Stimulated activated effector memory CD8-positive, alpha-beta T cell treated with anti-CD3 and anti-CD28 coated beads, Interleukin-12 subunit alpha, Interleukin-12 subunit beta, amount 100 ng/mL, for 72 hours (primary cell): ENCODE results near the gene UBA5.
A peak's percentile ranks its signal among the peaks of the same experiment; 100 is the strongest.

ENCODE experiments used
- ATAC-seq: fragments of 150-1000 bp; cut with Tn5 transposase; 2 replicates; pipeline ENCODE4 v1.10.0; 2021
- DNase-seq, 2 donors: peaks; one replicate each; pipeline ENCODE4 v3.0.0; 2021 to 2022; ENCODE audit warnings: low spot score in 2 of 2
- H3K27ac Mint-ChIP-seq: one replicate; pipeline ENCODE4 v1.8.0; 2022; ENCODE audit warnings: mild to moderate bottlenecking, mixed read lengths
- H3K36me3 Mint-ChIP-seq: one replicate; pipeline ENCODE4 v1.8.0; 2022; ENCODE audit warnings: mild to moderate bottlenecking, mixed read lengths
- H3K4me1 Mint-ChIP-seq: one replicate; pipeline ENCODE4 v1.8.0; 2022; ENCODE audit warnings: mixed read lengths
- H3K4me3 Mint-ChIP-seq: one replicate; pipeline ENCODE4 v1.8.0; 2022; ENCODE audit warnings: mild to moderate bottlenecking, mixed read lengths
- H3K9me3 Mint-ChIP-seq: one replicate; pipeline ENCODE4 v1.8.0; 2022; ENCODE audit warnings: mixed read lengths

The UBA5 gene

DNA sequence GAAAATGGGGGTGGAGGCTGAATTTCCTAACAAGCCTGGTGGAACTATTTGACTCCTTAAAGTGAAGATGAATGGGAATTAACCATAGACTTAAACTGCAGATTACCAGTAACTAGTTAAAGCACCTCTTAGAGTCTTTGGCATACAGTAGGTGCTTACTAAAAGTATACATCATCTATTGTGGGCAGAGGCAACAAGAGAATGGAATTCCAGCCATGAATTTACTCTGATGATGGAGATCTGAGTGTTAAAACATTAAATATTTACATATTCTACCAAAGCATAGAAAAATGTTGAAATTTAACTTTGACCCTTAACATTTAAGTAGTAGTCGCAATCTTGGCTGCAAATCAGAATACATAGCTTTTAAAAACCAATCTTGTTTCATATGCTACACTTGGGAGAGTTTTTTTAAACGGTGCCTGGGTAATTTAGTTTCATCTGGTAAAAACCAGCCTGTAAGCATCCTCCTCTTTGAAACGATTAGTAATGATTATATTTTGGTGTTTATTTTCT lies 5.2 kb downstream of the UBA5 start:
- Mint-ChIP-seq H3K4me3 (no peak overlapping the region), H3K36me3 (peaks cover 70% of the 10 kb centered on the region), H3K4me1 (peaks cover 32% of the 10 kb centered on the region), H3K27ac (no peak overlapping the region), H3K9me3 (no peaks in the 10 kb centered on the region)
- ATAC-seq, result no peak
- DNase-seq, result no peak

DNA sequence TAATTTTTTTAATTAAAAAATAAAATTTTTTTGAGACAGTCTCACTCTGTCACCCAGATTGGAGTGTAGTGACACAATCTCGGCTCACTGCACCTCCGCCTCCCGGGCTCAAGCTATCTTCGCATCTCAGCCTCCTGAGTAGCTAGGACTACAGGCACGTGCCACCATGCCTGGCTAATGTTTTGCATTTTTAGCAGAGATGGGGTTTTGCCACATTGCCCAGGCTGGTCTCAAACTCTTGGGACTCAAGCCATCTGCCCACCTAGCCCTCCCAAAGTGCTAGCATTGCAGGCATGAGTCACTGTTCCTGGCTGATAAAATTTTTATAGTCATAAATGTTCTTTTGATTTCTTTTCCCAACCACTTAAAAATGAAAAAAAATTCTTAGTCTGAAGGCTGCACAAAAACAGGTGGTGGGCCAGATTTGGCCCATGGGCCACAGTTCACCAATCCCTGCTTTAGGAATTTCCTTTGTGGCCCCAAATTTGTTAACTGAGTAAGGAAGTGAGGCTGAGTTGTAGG lies 9.2 kb downstream of the UBA5 start:
- Mint-ChIP-seq H3K4me3 (no peak overlapping the region), H3K36me3 (peaks cover 99% of the 10 kb centered on the region), H3K4me1 (peaks cover 9% of the 10 kb centered on the region), H3K9me3 (no peaks in the 10 kb centered on the region), H3K27ac (no peak overlapping the region)
- DNase-seq (no peak), ATAC-seq (no peak)

DNA sequence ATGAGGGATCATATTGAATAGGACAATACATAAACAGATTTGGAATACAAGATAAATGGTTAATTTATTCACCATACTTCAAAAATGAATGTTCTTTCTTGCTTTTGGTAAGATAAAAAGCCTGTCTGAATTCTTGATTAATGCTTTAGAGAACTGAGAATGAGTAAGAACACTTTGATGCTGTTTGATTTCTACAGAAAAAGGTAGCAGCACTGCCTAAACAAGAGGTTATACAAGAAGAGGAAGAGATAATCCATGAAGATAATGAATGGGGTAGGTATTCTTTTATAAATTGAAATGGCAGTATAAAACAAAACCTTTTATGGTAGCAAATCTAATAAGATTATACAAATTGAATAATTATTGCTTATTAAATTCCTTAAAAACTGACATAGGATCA lies 15.3 kb downstream of the UBA5 start:
- no peak overlapping the region for H3K27ac Mint-ChIP-seq
- peaks cover 99% of the 10 kb centered on the region for H3K36me3 Mint-ChIP-seq
- no peak for ATAC-seq

DNA sequence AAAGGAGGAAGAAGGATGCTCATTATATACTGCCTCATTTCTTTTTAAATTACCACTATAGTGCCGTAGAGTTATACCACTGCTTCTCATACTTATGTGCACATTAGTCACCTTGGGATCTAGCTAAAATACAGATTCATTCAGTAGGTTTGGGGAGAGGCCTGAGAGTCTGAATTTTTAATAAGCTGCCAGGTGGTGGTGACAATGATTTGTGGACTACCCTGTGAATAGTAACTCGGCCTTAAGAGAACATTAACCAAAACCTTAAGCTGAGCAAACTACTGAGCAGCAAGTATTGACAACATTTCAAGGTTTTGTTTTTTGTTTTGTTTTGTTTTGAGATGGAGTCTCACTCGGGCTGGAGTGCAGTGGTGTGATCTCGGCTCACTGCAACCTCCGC lies 19.8 kb downstream of the UBA5 start:
- no peak for ATAC-seq
- DNase-seq, result no peak
- Mint-ChIP-seq H3K4me1 (no peaks in the 10 kb centered on the region), H3K36me3 (peaks cover 91% of the 10 kb centered on the region), H3K9me3 (no peaks in the 10 kb centered on the region), H3K4me3 (no peak overlapping the region), H3K27ac (no peak overlapping the region)

More for the DNA sequence above, 15.3 kb downstream of the UBA5 start:
- Mint-ChIP-seq H3K9me3 (no peaks in the 10 kb centered on the region), H3K4me1 (no peaks in the 10 kb centered on the region), H3K4me3 (no peak overlapping the region)
- DNase-seq, result no peak

DNA sequence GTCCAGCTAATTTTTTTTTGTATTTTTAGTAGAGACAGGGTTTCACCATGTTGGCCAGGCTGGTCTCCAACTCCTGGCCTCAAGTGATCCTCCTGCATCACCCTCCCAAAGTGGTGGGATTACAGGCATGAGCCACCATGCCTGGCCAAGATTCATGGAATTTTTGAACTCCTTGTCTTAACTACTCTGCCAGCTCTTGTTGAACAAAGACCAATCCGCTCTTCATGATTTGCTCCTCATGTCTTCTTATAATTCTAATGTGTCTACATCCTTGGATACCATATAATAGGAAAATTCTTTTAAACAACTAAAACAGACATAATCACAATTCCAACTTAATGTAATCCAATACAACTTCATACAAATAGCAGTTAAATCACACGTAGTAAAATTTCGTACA lies 21.3 kb downstream of the UBA5 start:
- no peak for DNase-seq
- H3K9me3 Mint-ChIP-seq, result no peaks in the 10 kb centered on the region
- H3K36me3 Mint-ChIP-seq, result peaks cover 91% of the 10 kb centered on the region
- H3K4me1 Mint-ChIP-seq, result no peaks in the 10 kb centered on the region
- H3K4me3 Mint-ChIP-seq, result no peak overlapping the region
- ATAC-seq, result no peak
- no peak overlapping the region for H3K27ac Mint-ChIP-seq

DNA sequence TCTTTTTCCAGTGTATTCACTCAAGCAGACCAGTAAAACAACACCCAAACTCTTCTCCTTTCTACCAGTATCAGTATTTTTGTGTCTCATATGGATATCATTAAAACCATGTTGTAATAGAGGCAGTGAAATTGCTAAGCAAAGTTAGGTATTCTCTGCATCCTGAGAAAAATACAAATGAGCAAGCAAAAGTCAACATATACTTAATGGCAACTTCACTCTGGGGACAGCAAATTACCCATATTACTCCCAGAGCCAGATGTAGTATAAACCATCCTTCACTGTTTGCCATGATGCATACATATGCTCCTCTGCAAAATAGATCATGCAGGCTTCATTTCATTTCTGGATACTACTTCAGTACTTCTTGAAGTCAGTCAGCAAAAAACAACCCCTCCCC lies 22.1 kb downstream of the UBA5 start:
- no peak for ATAC-seq
- no peaks in the 10 kb centered on the region for H3K9me3 Mint-ChIP-seq
- H3K36me3 Mint-ChIP-seq, result peaks cover 91% of the 10 kb centered on the region
- H3K4me1 Mint-ChIP-seq, result no peaks in the 10 kb centered on the region
- no peak for DNase-seq
- no peak overlapping the region for H3K4me3 Mint-ChIP-seq
- H3K27ac Mint-ChIP-seq, result peak overlapping the region; percentile 49

DNA sequence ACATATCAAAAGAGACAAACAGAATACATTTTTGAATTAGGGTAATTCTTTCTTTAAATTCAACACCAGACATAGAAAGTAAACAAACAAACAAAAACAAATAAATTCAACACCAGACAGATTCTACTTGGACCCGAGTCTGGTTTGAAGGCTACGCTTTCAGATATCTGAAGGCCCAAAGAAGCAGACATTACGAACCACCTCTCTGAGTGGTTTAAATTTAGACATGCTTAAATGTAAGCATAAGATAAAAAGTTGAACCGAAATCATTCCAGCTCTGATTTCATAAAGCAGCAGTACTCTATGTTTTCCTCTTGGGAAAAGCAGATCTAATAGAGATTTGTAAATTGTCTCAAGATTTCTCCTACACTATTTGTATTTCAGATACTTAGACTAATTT lies 29.9 kb downstream of the UBA5 start:
- Mint-ChIP-seq H3K36me3 (peaks cover 99% of the 10 kb centered on the region), H3K4me1 (no peaks in the 10 kb centered on the region), H3K9me3 (no peaks in the 10 kb centered on the region), H3K27ac (no peak overlapping the region), H3K4me3 (no peak overlapping the region)
- ATAC-seq (no peak), DNase-seq (no peak)

DNA sequence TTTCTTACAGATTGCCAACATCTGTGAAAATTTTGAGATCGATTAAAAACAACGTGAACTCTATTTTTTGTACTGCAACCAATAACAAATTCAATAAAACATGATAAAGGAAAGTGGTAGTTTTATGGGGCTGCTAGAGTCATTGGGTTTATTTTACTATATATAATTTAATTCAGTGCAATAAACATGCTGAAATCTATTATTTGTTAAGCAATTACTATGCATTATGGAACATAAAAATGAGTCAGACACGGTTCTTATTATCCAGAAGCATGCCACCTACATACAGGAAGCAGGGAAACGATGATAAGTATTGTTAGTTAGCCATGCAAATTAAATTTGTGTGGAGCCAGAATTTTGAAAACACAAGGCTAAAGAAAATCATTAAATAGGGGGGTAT lies 34.9 kb downstream of the UBA5 start:
- Mint-ChIP-seq H3K27ac (peak overlapping the region; percentile 15), H3K9me3 (no peaks in the 10 kb centered on the region), H3K36me3 (peaks cover 99% of the 10 kb centered on the region), H3K4me3 (no peak overlapping the region), H3K4me1 (no peaks in the 10 kb centered on the region)
- DNase-seq (no peak), ATAC-seq (no peak)

DNA sequence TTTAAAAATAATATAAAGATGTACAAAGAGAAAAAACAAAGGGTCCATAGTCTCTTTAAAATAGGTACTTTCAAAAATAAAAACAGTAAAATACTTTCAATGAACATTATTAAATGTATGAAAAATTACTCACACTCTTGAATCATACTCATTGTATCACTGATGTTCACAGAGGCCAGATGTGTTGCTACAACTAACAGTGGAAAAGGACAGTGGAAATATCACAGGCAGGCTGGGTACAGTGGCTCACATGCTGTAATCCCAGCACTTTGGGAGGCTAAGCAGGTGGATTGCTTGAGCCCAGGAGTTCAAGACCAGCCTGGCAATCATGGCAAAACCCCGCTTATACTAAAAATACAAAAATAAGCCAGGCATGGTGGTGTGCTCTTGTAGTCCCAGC lies 35.3 kb downstream of the UBA5 start:
- Mint-ChIP-seq H3K4me3 (no peak overlapping the region), H3K36me3 (peaks cover 99% of the 10 kb centered on the region), H3K4me1 (no peaks in the 10 kb centered on the region), H3K9me3 (no peaks in the 10 kb centered on the region), H3K27ac (no peak overlapping the region)
- ATAC-seq (no peak), DNase-seq (no peak)

DNA sequence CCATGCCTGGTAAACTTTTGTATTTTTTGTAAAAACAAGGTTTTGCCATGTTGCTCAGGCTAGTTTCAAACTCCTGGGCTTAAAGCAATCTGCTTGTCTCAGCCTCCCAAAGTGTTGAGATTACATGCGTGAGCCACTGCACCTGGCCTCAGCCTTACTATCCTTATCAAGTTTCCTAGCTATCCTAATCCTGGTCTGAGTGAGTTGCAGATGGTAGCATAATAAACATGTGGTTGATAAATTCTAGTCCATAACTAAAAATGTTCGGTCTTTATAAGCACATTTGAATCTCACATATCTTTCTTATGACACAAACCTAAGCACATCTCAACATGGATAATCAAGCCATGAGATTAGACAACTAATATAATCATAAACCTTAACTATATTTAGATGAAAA lies 43.6 kb downstream of the UBA5 start:
- Mint-ChIP-seq H3K36me3 (peaks cover 92% of the 10 kb centered on the region), H3K4me3 (no peak overlapping the region), H3K9me3 (no peaks in the 10 kb centered on the region), H3K27ac (no peak overlapping the region), H3K4me1 (peaks cover 8% of the 10 kb centered on the region)
- no peak for DNase-seq
- ATAC-seq, result no peak

DNA sequence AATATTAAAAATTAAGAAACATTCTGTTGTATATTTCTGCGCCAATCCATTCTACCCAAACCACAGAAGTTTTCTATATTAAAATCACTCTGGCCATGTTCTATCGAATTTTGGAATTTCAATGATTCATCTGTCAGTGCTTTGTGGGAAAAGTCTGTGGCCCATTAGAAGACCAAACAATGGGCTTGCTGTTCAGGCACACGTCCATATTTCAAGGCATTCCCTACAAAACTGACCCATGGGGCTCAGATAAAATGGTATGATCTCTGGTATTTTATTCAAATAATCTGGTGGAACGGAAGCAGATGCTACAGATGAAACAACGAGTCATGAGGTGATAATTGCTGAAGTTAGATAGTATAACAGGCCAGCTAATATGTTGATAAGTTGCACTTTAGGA lies 49.6 kb downstream of the UBA5 start:
- H3K36me3 Mint-ChIP-seq, result peaks cover 95% of the 10 kb centered on the region
- no peak overlapping the region for H3K27ac Mint-ChIP-seq
- ATAC-seq (no peak), DNase-seq (no peak)
- peaks cover 8% of the 10 kb centered on the region for H3K4me1 Mint-ChIP-seq
- no peaks in the 10 kb centered on the region for H3K9me3 Mint-ChIP-seq
- H3K4me3 Mint-ChIP-seq, result no peak overlapping the region

DNA sequence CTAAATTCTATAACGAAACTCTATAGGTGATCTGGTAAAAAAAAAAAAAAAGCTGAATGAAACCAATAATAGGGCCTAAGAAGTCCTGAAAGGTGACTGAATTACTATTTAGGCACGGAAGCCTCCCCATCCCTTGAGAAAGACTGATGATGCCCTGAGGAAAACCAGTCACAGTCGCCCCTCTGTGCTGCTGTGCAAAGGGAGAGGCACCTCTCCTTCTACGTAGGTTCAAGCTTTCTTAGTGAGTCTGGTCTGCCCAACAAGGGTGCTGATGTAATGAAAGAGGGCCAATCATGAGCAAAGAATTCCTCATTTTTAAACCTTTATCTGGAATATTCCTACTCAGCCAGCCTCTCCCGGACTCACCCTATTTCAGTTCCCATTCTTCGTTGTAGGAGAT lies 50.2 kb downstream of the UBA5 start:
- H3K4me1 Mint-ChIP-seq, result peaks cover 8% of the 10 kb centered on the region
- H3K9me3 Mint-ChIP-seq, result no peaks in the 10 kb centered on the region
- H3K36me3 Mint-ChIP-seq, result peaks cover 89% of the 10 kb centered on the region
- no peak for DNase-seq
- no peak overlapping the region for H3K4me3 Mint-ChIP-seq
- ATAC-seq, result no peak
- H3K27ac Mint-ChIP-seq, result no peak overlapping the region

DNA sequence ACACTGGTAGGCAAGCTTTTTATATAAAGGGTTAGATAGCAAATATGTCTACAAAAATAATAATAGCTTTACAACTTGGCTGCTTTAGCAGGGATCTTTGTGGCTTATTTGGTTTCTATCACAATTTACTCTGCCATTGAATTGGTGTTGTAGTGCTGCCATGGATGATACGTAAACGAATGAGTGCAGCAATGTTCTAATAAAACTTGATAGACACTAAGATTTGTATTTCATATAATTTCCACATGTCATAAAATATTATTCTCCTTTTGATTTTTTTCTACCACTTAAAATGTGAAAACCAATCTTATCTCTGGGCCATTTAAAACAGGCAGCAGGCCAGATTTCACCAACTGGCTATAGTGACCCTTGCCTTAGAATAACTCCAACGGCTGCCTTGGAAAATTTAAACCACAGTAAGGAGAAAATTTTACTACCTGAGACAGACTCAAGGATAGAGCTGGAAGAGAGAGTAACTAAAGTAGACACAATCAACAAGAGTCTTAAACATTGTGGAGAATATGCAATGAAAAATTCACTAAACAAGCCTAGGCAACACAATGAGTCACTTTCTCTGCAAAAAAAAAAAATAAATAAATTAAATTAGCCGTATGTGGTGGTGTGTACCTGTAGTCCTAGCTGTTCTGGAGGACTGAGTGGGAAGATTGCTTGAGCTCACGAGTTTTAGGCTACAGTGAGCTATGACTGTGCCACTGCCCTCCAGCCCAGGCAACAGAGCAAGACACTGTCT lies 54.0 kb downstream of the UBA5 start:
- DNase-seq (no peak), ATAC-seq (no peak)
- H3K9me3 Mint-ChIP-seq, result no peaks in the 10 kb centered on the region
- H3K27ac Mint-ChIP-seq, result no peak overlapping the region
- H3K4me3 Mint-ChIP-seq, result no peak overlapping the region
- peaks cover 84% of the 10 kb centered on the region for H3K36me3 Mint-ChIP-seq
- peaks cover 6% of the 10 kb centered on the region for H3K4me1 Mint-ChIP-seq

DNA sequence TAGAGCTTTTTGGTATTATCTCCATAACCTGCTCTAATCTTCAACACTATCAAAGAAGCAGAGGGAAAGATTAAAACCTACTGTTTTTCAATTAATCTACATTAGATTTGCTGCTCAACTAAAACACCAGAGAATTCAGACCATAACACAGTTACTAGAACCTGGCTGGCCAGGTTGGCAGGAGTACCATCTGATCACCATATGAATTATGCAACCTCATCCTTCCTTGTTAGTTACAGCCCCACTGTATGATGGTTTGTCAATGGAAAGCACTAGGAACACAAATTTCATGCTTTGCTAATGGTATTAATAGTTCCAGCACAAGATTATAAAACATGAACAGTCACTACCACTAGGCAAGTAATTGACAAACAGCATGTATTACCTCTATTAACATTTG lies 56.2 kb downstream of the UBA5 start:
- Mint-ChIP-seq H3K27ac (no peak overlapping the region), H3K9me3 (no peaks in the 10 kb centered on the region), H3K4me1 (peaks cover 19% of the 10 kb centered on the region), H3K36me3 (peaks cover 66% of the 10 kb centered on the region), H3K4me3 (no peak overlapping the region)
- ATAC-seq (no peak), DNase-seq (no peak)

DNA sequence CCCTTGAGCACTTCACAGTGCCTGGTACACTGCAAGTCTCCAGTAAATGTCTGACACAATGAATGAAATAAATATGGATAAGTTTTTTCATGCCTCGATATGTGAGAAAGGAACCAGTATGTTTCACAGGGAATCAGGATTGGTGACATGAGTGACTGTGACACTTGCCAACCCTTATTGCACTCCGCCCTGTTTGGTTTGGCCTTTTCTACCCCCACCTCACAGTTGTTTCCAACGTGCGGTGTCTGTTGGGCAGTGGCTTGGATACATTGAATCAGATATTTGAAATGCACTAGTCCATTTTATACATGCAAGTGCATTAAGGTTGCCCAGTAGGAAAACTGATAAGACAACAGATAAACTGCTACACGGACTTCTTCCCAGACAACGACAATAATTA lies 60.1 kb downstream of the UBA5 start:
- Mint-ChIP-seq H3K36me3 (peaks cover 42% of the 10 kb centered on the region), H3K9me3 (no peaks in the 10 kb centered on the region), H3K4me3 (peak overlapping the region; percentile 90), H3K27ac (no peak overlapping the region), H3K4me1 (peaks cover 20% of the 10 kb centered on the region)
- no peak for DNase-seq
- ATAC-seq, result no peak

DNA sequence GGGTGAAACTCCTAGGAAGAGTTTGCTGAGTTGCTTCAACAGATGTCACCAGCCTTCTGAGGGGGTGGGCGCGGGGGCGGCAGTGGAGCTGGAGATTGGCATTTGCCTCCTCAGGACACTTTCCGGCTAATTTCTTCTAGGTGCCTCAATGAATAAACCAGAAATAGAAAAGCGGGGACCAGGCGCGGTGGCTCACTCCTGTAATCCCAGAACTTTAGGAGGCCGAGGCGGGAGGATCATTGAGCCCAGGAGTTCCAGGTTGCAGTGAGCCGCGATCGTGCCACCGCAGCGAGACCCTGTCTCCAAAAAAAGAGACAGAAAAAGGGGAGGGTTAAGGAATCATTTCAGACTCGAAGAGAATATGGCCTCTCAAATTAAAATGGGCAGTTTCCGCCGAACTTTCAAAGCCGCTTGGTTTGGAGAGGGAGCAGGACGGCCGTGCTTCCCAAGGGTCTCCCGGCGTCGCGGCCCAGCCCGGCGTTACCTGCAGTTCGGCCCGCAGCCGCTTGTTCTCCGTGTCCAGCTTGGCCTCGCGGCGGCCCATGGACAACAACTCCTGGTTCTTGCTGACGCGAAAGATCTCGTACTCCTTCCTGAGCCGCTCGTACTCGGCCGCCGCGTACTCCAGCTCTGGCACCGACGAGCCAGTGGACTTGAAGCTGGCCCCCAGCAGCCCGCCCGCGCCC lies 61.5 kb downstream of the UBA5 start:
- H3K36me3 Mint-ChIP-seq, result peaks cover 34% of the 10 kb centered on the region
- peak; percentile 53 for ATAC-seq
- peak overlapping the region; percentile 90 for H3K4me3 Mint-ChIP-seq
- no peaks in the 10 kb centered on the region for H3K9me3 Mint-ChIP-seq
- peaks cover 20% of the 10 kb centered on the region for H3K4me1 Mint-ChIP-seq
- peak overlapping the region; percentile 95 for H3K27ac Mint-ChIP-seq
- no peak for DNase-seq
